ENCODE data around the gene KNDC1.

DNA sequence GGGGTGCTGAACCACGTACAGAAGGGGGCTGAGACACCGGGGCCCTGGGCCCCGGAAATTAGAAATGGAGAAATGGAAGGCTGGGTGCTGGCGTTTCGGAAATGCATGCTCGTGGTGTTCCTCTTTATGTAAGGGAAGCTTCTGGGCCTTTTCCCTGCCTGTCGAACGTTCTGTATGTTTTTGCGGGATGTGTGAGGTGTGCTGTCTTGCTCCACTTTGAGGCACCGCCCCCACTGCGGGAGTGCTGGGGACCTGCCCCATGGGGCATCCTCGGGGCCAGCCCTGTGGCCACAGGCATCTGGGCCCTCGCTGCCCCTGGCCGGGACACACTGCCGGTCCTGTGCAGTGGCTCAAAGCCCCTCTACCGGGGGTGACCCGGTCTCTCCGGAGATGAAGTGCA is 75.9 kb downstream of the KNDC1 start:
- TF ChIP-seq, protein P1, sequence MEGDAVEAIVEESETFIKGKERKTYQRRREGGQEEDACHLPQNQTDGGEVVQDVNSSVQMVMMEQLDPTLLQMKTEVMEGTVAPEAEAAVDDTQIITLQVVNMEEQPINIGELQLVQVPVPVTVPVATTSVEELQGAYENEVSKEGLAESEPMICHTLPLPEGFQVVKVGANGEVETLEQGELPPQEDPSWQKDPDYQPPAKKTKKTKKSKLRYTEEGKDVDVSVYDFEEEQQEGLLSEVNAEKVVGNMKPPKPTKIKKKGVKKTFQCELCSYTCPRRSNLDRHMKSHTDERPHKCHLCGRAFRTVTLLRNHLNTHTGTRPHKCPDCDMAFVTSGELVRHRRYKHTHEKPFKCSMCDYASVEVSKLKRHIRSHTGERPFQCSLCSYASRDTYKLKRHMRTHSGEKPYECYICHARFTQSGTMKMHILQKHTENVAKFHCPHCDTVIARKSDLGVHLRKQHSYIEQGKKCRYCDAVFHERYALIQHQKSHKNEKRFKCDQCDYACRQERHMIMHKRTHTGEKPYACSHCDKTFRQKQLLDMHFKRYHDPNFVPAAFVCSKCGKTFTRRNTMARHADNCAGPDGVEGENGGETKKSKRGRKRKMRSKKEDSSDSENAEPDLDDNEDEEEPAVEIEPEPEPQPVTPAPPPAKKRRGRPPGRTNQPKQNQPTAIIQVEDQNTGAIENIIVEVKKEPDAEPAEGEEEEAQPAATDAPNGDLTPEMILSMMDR (IDR thresholded peaks at IDR 0.05; ENCODE audit: extremely low read depth in 1 of 2, insufficient read depth in 1 of 2, low read depth in 1 of 2, low read length in 2 of 2) = no peak
- TF ChIP-seq MYC (IDR thresholded peaks at IDR 0.05; ENCODE audit: low read depth, low read length) = no peak
- no peak for TF ChIP-seq POLR2A (IDR thresholded peaks at IDR 0.05; ENCODE audit: low read depth, low read length)
- no peak for TF ChIP-seq EZH2 (IDR thresholded peaks at IDR 0.05; ENCODE audit: borderline replicate concordance, low read depth, low read length, severe bottlenecking)
- no peak for TF ChIP-seq POLR2AphosphoS5 (IDR thresholded peaks at IDR 0.05; ENCODE audit: insufficient read depth, low read depth, low read length)
- TF ChIP-seq FOS (IDR thresholded peaks at IDR 0.05; ENCODE audit: borderline replicate concordance, insufficient read depth, low read length) = no peak
- no peak for TF ChIP-seq JUN (IDR thresholded peaks at IDR 0.05; ENCODE audit: borderline replicate concordance, insufficient read depth, insufficient read length, low read depth)
- TF ChIP-seq, protein P2, sequence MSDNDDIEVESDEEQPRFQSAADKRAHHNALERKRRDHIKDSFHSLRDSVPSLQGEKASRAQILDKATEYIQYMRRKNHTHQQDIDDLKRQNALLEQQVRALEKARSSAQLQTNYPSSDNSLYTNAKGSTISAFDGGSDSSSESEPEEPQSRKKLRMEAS (IDR thresholded peaks at IDR 0.05; ENCODE audit: insufficient read depth, insufficient read length) = no peak
- TF ChIP-seq GATA2 (IDR thresholded peaks at IDR 0.05; ENCODE audit: insufficient read depth, insufficient read length, low read depth, low read length) = no peak
